Measurements from ENCODE around the gene HINT1.

GRCh38 chr5:131212471-131213021, 47.5 kb upstream of the HINT1 start:
- TF ChIP-seq SP1 (IDR thresholded peaks at IDR 0.05): no peak
- no peak for TF ChIP-seq BHLHE40 (IDR thresholded peaks at IDR 0.05; ENCODE audit: borderline replicate concordance)
- no peak for TF ChIP-seq NFRKB (IDR thresholded peaks at IDR 0.05)
- TF ChIP-seq ARNT (IDR thresholded peaks at IDR 0.05): no peak
- TF ChIP-seq PKNOX1 (IDR thresholded peaks at IDR 0.05): no peak
- TF ChIP-seq FOXA1 (IDR thresholded peaks at IDR 0.05): no peak
- TF ChIP-seq FOXK2 (IDR thresholded peaks at IDR 0.05): no peak
- TF ChIP-seq FOXM1 (IDR thresholded peaks at IDR 0.05; ENCODE audit: borderline replicate concordance): no peak
- TF ChIP-seq ZNF384 (IDR thresholded peaks at IDR 0.05): no peak
- TF ChIP-seq SUZ12 (IDR thresholded peaks at IDR 0.05): no peak
- no peak for TF ChIP-seq HDGF (IDR thresholded peaks at IDR 0.05; ENCODE audit: borderline replicate concordance)
- TF ChIP-seq TARDBP (IDR thresholded peaks at IDR 0.05): no peak
- no peak for TF ChIP-seq L3MBTL2 (conservative IDR thresholded peaks at IDR 0.05)

All from HEK293T (cell line).